HCT116 (cell line): ENCODE measurements around the gene TBRG1. TPM values are rescaled to one million over a fixed set of nuclear protein-coding genes. Genes with fewer than 3 reads are reported as not detected.

Source experiments
- ATAC-seq: fragments of 200-7000 bp; cut with Tn5 transposase; 2 replicates; pipeline ENCODE4 v1.9.1; 2020; ENCODE audit warnings: mild to moderate bottlenecking, moderate library complexity
- BruUV-seq: library from RNA; stranded (reverse); fragments of 400-500 nt; replicated peaks from 2 replicates; lab custom pipeline; 2021; lab: Mats Ljungman, UMichigan
- CTCF ChIA-PET: fragments of 300-600 bp; sonication (Branson Sonifier 250); formaldehyde crosslinking; loops from one replicate; lab custom pipeline; 2021; ENCODE audit warnings: antibody characterized with exemption; lab: Charles Lee
- POLR2A ChIA-PET: fragments of 300-600, 350-600 bp; sonication (Branson Sonifier 250); formaldehyde crosslinking; loops from one replicate; lab custom pipeline; 2021; ENCODE audit warnings: antibody characterized with exemption; lab: Charles Lee
- RAD21 ChIA-PET, 2 experiments: fragments of 300-600 bp; sonication (Branson Sonifier 250); formaldehyde crosslinking; loops; one replicate each; lab custom pipeline; 2023; ENCODE audit warnings: low total read pairs in 2 of 2; ENCODE audit not compliant: uncharacterized antibody in 2 of 2, unreplicated experiment in 2 of 2, low non-redundant PET in 1 of 2; lab: Charles Lee
- DNase-seq: peaks from one replicate; pipeline ENCODE4 v3.0.0-alpha.2; 2010; ENCODE audit warnings: low read depth, low spot score
- H2AFZ ChIP-seq: fragments of 200-600 bp; shearing (Covaris generic), sonication (generic); 2 replicates; pipeline ENCODE4 v1.6.1; 2017; ENCODE audit warnings: low read depth, mixed run types, mixed read lengths, antibody characterized with exemption, low read length; ENCODE audit not compliant: poor library complexity, severe bottlenecking
- H3K27ac ChIP-seq: 2 replicates; pipeline ENCODE4 v1.5.1; 2012; ENCODE audit warnings: low read depth, low read length
- H3K27me3 ChIP-seq: fragments of 200-600 bp; sonication (generic); 2 replicates; pipeline ENCODE4 v1.6.1; 2016; ENCODE audit warnings: mixed run types, low read length, mixed read lengths; ENCODE audit not compliant: insufficient read depth
- H3K36me3 ChIP-seq, 2 experiments: fragments of 200-500 bp in 1 of 2; fragments of 200-600 bp in 1 of 2; sonication (Bioruptor generic) in 1 of 2; sonication (generic) in 1 of 2; 2 replicates each; pipeline versions ENCODE4 v1.5.1 to v1.6.1; 2014 to 2016; ENCODE audit warnings: low read length in 2 of 2, inconsistent platforms in 1 of 2, mixed read lengths in 1 of 2, mixed run types in 1 of 2; ENCODE audit not compliant: insufficient read depth in 2 of 2, control insufficient read depth in 1 of 2
- H3K4me1 ChIP-seq, 2 experiments: fragments of 200-600 bp in 1 of 2; sonication (generic) in 1 of 2; 2 replicates each; pipeline versions ENCODE4 v1.5.1 to v1.6.1; 2012 to 2017; ENCODE audit warnings: low read length in 2 of 2, inconsistent platforms in 1 of 2, mild to moderate bottlenecking in 1 of 2, mixed read lengths in 1 of 2, mixed run types in 1 of 2, moderate library complexity in 1 of 2; ENCODE audit not compliant: insufficient read depth in 2 of 2, control insufficient read depth in 1 of 2
- H3K4me2 ChIP-seq: fragments of 200-600 bp; sonication (generic); 2 replicates; pipeline ENCODE4 v1.6.1; 2017; ENCODE audit warnings: mixed run types, low read length, mixed read lengths
- H3K4me3 ChIP-seq, 2 experiments: fragments of 200-600 bp in 1 of 2; sonication (generic) in 1 of 2; replicated peaks in 1 of 2; 2 replicates each; pipeline ENCODE4 v1.5.1; 2011 to 2016; ENCODE audit warnings: low read length in 2 of 2, control low read depth in 1 of 2, low read depth in 1 of 2, mild to moderate bottlenecking in 1 of 2, mixed read lengths in 1 of 2, mixed run types in 1 of 2
- H3K79me2 ChIP-seq: fragments of 200-600 bp; sonication (generic); 2 replicates; pipeline ENCODE4 v1.6.1; 2017; ENCODE audit warnings: mild to moderate bottlenecking, mixed run types, low read length, moderate library complexity, mixed read lengths; ENCODE audit not compliant: insufficient read depth
- H3K9ac ChIP-seq: fragments of 200-600 bp; sonication (generic); 2 replicates; pipeline ENCODE4 v1.6.1; 2016; ENCODE audit warnings: low read length, mixed read lengths
- H3K9me2 ChIP-seq: fragments of 200-600 bp; sonication (generic), shearing (Covaris generic); 2 replicates; pipeline ENCODE4 v1.6.1; 2017; ENCODE audit warnings: mixed run types, mild to moderate bottlenecking, moderate library complexity; ENCODE audit not compliant: insufficient read depth
- H3K9me3 ChIP-seq, 2 experiments: fragments of 200-500 bp in 1 of 2; fragments of 200-600 bp in 1 of 2; sonication (Bioruptor generic) in 1 of 2; sonication (generic) in 1 of 2; 2 replicates each; pipeline ENCODE4 v1.6.1; 2014 to 2017; ENCODE audit warnings: low read length in 2 of 2, mixed read lengths in 2 of 2, inconsistent platforms in 1 of 2, low read depth in 1 of 2, mild to moderate bottlenecking in 1 of 2, mixed run types in 1 of 2, moderate library complexity in 1 of 2; ENCODE audit not compliant: control insufficient read depth in 1 of 2, insufficient read depth in 1 of 2
- H4K20me1 ChIP-seq: fragments of 200-600 bp; sonication (generic), shearing (Covaris generic); 2 replicates; pipeline ENCODE4 v1.6.1; 2017; ENCODE audit warnings: mixed run types, mild to moderate bottlenecking, moderate library complexity; ENCODE audit not compliant: insufficient read depth
- CBX3 ChIP-seq: IDR thresholded peaks from 2 replicates; pipeline ENCODE4 v1.6.1; 2012; ENCODE audit warnings: low read depth
- CEBPB ChIP-seq: IDR thresholded peaks from 2 replicates; pipeline ENCODE4 v1.6.1; 2012; ENCODE audit warnings: low read depth
- EGR1 ChIP-seq: IDR thresholded peaks from 2 replicates; pipeline ENCODE4 v1.6.1; 2012; ENCODE audit warnings: low read depth
- EZH2phosphoT487 ChIP-seq: fragments of 200-600 bp; IDR thresholded peaks from 2 replicates; pipeline ENCODE4 v1.6.1; 2018; ENCODE audit warnings: antibody characterized with exemption, borderline replicate concordance
- FOSL1 ChIP-seq: IDR thresholded peaks from 2 replicates; pipeline ENCODE4 v1.6.1; 2012; ENCODE audit warnings: low read depth
- POLR2A ChIP-seq: IDR thresholded peaks from 2 replicates; pipeline ENCODE4 v1.7.0; 2011; ENCODE audit warnings: borderline replicate concordance; ENCODE audit not compliant: insufficient read depth, insufficient read length; ENCODE audit errors: extremely low read depth
- SIN3A ChIP-seq: IDR thresholded peaks from 2 replicates; pipeline ENCODE4 v1.6.1; 2012; ENCODE audit warnings: low read depth
- TCF7L2 ChIP-seq: IDR thresholded peaks from 2 replicates; pipeline ENCODE4 v1.7.0; 2011; ENCODE audit warnings: borderline replicate concordance, inconsistent platforms; ENCODE audit not compliant: insufficient read depth, insufficient read length; ENCODE audit errors: extremely low read depth
- YY1 ChIP-seq: IDR thresholded peaks from 2 replicates; pipeline ENCODE4 v1.6.1; 2011; ENCODE audit warnings: low read length, low read depth, moderate library complexity, mild to moderate bottlenecking; ENCODE audit not compliant: insufficient replicate concordance; ENCODE audit errors: extremely low read depth
- ZFX ChIP-seq: fragments of 450-650 bp; IDR thresholded peaks from 2 replicates; pipeline ENCODE4 v1.6.1; 2017
- intact Hi-C: fragments of 100-400 bp; cut with micrococcal nuclease; formaldehyde crosslinking; loops from 2 replicates; pipeline ENCODE4 v1.10.0; 2022
- total RNA-seq: library from RNA; stranded (reverse); gene quantifications from one replicate; pipeline ENCODE4 v1.2.1, GENCODE V29; 2021; ENCODE audit not compliant: unreplicated experiment
- TF ChIP-seq, protein P1 (sequence below): IDR thresholded peaks from 2 replicates; pipeline ENCODE4 v1.6.1; 2012
- TF ChIP-seq, protein P2 (sequence below): IDR thresholded peaks from 2 replicates; pipeline ENCODE4 v1.6.1; 2011; ENCODE audit warnings: mild to moderate bottlenecking, low read length, moderate library complexity; ENCODE audit not compliant: insufficient replicate concordance; ENCODE audit errors: extremely low read depth

TBRG1 gene
- total RNA-seq, 1 experiment from 2014 or later: 29.6 TPM

DNA sequence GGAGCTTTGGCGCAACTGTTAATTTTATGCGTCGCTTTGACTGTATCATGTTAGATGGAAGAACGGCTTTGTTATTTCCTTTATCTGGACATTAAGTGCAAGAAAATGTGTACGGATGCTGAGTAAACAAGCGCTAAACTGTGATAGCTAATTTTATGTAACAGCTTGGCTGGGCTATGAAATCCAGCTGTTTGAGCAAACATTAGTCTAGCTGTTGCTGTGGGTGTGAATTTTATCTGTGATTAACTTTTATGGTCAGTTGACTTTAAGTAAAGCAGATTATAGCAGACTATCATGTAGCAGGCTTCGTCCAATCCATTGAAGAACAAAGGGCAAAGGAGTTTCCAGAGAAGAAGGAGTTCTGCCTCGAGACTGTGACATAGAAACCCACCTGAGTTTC lies 38.9 kb upstream of the TBRG1 start:
- RAD21 ChIA-PET: no interaction called here
- H3K36me3 ChIP-seq: no peaks in the 10 kb centered on the region
- H3K79me2 ChIP-seq: no peaks in the 10 kb centered on the region
- peaks cover 67% of the 10 kb centered on the region for H3K27me3 ChIP-seq
- no peak overlapping the region for H2AFZ ChIP-seq
- DNase-seq (no peak), ATAC-seq (no peak)
- intact Hi-C loops: no loop called here
- no peak overlapping the region for H3K9ac ChIP-seq
- no peak overlapping the region for H3K27ac ChIP-seq
- no peak for TF ChIP-seq CBX3
- TF ChIP-seq CEBPB: no peak
- TF ChIP-seq YY1: no peak
- TF ChIP-seq EGR1: no peak
- no peak for TF ChIP-seq EZH2phosphoT487
- no peak for TF ChIP-seq TCF7L2
- TF ChIP-seq POLR2A: no peak
- TF ChIP-seq FOSL1: no peak
- TF ChIP-seq, protein P1, sequence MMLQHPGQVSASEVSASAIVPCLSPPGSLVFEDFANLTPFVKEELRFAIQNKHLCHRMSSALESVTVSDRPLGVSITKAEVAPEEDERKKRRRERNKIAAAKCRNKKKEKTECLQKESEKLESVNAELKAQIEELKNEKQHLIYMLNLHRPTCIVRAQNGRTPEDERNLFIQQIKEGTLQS: no peak
- BruUV-seq: no TSS peak
- H3K4me3 ChIP-seq: no peak overlapping the region
- no peaks in the 10 kb centered on the region for H3K4me1 ChIP-seq
- POLR2A ChIA-PET: no interaction called here
- no peaks in the 10 kb centered on the region for H3K9me2 ChIP-seq
- no peak overlapping the region for H3K4me2 ChIP-seq
- H3K9me3 ChIP-seq: no peaks in the 10 kb centered on the region
- no peaks in the 10 kb centered on the region for H4K20me1 ChIP-seq
- CTCF ChIA-PET: interaction anchor here (1.2 to 2.9 kb wide), 2 partner anchors 167 to 292 kb away, joined by 3 to 14 read pairs; no protein-coding TSS in a partner anchor

DNA sequence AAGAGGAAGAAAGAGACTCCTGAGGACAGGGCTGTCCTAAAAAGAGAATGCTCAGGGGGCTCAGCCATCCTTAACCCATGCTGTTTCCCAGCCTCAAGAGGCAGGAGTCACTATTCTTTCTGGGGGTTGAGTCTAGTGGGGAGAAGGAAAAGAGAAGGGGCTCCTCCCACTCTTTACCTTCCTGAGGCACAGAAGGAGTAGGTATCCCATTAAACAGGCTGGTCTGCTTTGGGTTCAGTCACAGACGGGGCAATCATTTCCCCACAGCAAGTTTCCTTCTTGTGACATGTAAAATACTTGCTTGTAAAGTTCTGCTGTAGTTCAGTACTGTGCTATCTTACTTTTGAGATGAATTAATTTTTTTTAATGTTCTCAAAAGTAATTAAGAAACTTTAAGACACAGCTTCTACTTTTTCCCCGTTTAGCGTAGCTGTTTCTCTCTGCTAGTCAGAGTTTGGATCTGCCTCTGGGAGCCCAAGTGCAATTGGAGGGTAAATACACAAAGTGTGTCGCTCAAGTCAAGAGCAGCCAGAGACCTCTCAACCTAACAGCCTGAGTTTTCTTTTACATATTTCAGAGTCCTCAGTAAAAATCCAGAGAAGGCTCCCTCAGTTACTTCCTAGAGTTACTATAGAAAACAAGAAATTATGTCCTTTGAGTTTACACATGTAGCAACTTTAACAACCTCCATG lies 37.8 kb upstream of the TBRG1 start:
- intact Hi-C loops: loop anchor here (5.0 kb wide), 1 partner anchor 513 kb away; no protein-coding TSS in a partner anchor

More for the DNA sequence above, 37.8 kb upstream of the TBRG1 start:
- Histone ChIP-seq H3K4me2 (no peak overlapping the region), H3K36me3 (no peaks in the 10 kb centered on the region), H3K9me2 (no peaks in the 10 kb centered on the region), H3K27me3 (peaks cover 66% of the 10 kb centered on the region)
- ChIA-PET RAD21 (no interaction called here), POLR2A (no interaction called here)
- TF ChIP-seq EZH2phosphoT487: no peak
- TF ChIP-seq, protein P1: no peak
- no peak for TF ChIP-seq POLR2A
- TF ChIP-seq, protein P2, sequence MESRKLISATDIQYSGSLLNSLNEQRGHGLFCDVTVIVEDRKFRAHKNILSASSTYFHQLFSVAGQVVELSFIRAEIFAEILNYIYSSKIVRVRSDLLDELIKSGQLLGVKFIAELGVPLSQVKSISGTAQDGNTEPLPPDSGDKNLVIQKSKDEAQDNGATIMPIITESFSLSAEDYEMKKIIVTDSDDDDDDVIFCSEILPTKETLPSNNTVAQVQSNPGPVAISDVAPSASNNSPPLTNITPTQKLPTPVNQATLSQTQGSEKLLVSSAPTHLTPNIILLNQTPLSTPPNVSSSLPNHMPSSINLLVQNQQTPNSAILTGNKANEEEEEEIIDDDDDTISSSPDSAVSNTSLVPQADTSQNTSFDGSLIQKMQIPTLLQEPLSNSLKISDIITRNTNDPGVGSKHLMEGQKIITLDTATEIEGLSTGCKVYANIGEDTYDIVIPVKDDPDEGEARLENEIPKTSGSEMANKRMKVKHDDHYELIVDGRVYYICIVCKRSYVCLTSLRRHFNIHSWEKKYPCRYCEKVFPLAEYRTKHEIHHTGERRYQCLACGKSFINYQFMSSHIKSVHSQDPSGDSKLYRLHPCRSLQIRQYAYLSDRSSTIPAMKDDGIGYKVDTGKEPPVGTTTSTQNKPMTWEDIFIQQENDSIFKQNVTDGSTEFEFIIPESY: no peak
- TF ChIP-seq SIN3A: no peak
- TF ChIP-seq YY1: no peak
- TF ChIP-seq ZFX: no peak
- TF ChIP-seq, all 23 proteins: peak for 0
- Histone ChIP-seq H3K9me3 (no peaks in the 10 kb centered on the region), H4K20me1 (no peaks in the 10 kb centered on the region), H3K4me1 (no peaks in the 10 kb centered on the region), H3K9ac (no peak overlapping the region), H3K27ac (no peak overlapping the region), H2AFZ (no peak overlapping the region), H3K4me3 (no peak overlapping the region), H3K79me2 (no peaks in the 10 kb centered on the region)
- ATAC-seq (no peak), DNase-seq (no peak)
- BruUV-seq: no TSS peak
- CTCF ChIA-PET: interaction anchor here (0.7 to 2.9 kb wide), 2 partner anchors 8 to 168 kb away, joined by 4 to 14 read pairs; no protein-coding TSS in a partner anchor
